Parathyroid adenoma (tissue), 2 donors: ENCODE results near the gene RSPH9.
A peak's percentile ranks its signal among the peaks of the same experiment; 100 is the strongest.

Source experiments
- H2AFZ ChIP-seq: fragments of 300-600 bp; sonication (generic); one replicate; pipeline ENCODE4 v1.7.0; 2017; ENCODE audit warnings: antibody characterized with exemption, mild to moderate bottlenecking
- H3K27ac ChIP-seq: fragments of 300-600 bp; sonication (generic); one replicate; pipeline ENCODE4 v1.7.0; 2017
- H3K27me3 ChIP-seq: fragments of 300-600 bp; sonication (generic); one replicate; pipeline ENCODE4 v1.7.0; 2017; ENCODE audit warnings: low read length; ENCODE audit not compliant: control insufficient read depth, insufficient read depth
- H3K36me3 ChIP-seq: fragments of 300-600 bp; sonication (generic); one replicate; pipeline ENCODE4 v1.7.0; 2017; ENCODE audit warnings: low read length; ENCODE audit not compliant: control insufficient read depth, insufficient read depth
- H3K4me1 ChIP-seq: fragments of 300-600 bp; sonication (generic); one replicate; pipeline ENCODE4 v1.7.0; 2017; ENCODE audit warnings: control low read depth
- H3K4me2 ChIP-seq: fragments of 300-600 bp; sonication (generic); one replicate; pipeline ENCODE4 v1.7.0; 2017; ENCODE audit warnings: low read length
- H3K4me3 ChIP-seq: fragments of 300-600 bp; sonication (generic); one replicate; pipeline ENCODE4 v1.7.0; 2017; ENCODE audit warnings: low read depth, low read length
- H3K79me2 ChIP-seq: fragments of 300-600 bp; sonication (generic); one replicate; pipeline ENCODE4 v1.7.0; 2017; ENCODE audit warnings: control low read depth
- H3K9ac ChIP-seq: fragments of 300-600 bp; sonication (generic); one replicate; pipeline ENCODE4 v1.7.0; 2017; ENCODE audit warnings: mild to moderate bottlenecking
- H3K9me3 ChIP-seq: fragments of 300-600 bp; sonication (generic); one replicate; pipeline ENCODE4 v1.7.0; 2017; ENCODE audit warnings: low read length; ENCODE audit not compliant: control insufficient read depth
- CTCF ChIP-seq: fragments of 300-600 bp; sonication (generic); IDR thresholded peaks from one replicate; pipeline ENCODE4 v1.7.0; 2017; ENCODE audit warnings: antibody characterized with exemption, mild to moderate bottlenecking
- donor health status: primary hyperparathyroidism.

Gene RSPH9

GRCh38 chr6:43703512-43704429, 58.9 kb downstream of the RSPH9 start:
- peaks cover 24% of the 10 kb centered on the region for H3K4me1 ChIP-seq
- H3K27me3 ChIP-seq, result no peaks in the 10 kb centered on the region
- no peaks in the 10 kb centered on the region for H3K9me3 ChIP-seq
- H3K9ac ChIP-seq, result no peak overlapping the region
- H3K79me2 ChIP-seq, result no peaks in the 10 kb centered on the region
- peak overlapping the region; percentile 82 for H3K27ac ChIP-seq
- H2AFZ ChIP-seq, result peak overlapping the region; percentile 83
- no peak overlapping the region for H3K4me3 ChIP-seq
- H3K36me3 ChIP-seq, result no peaks in the 10 kb centered on the region
- TF ChIP-seq CTCF, result no peak
- H3K4me2 ChIP-seq, result no peak overlapping the region

- H3K4me1 ChIP-seq, result peaks cover 21% of the 10 kb centered on the region
- no peak for TF ChIP-seq CTCF
- H3K4me2 ChIP-seq, result no peak overlapping the region
- H3K9ac ChIP-seq, result no peak overlapping the region
- H3K79me2 ChIP-seq, result no peaks in the 10 kb centered on the region
- H3K27ac ChIP-seq, result no peak overlapping the region
- no peaks in the 10 kb centered on the region for H3K9me3 ChIP-seq
- no peaks in the 10 kb centered on the region for H3K27me3 ChIP-seq
- no peaks in the 10 kb centered on the region for H3K36me3 ChIP-seq
- no peak overlapping the region for H3K4me3 ChIP-seq
- H2AFZ ChIP-seq, result no peak overlapping the region
Measured at GRCh38 chr6:43705996-43706395, 61.2 kb downstream of the RSPH9 start.

- TF ChIP-seq CTCF, result no peak
- Histone ChIP-seq H3K9me3 (no peaks in the 10 kb centered on the region), H3K27me3 (no peaks in the 10 kb centered on the region), H3K9ac (no peak overlapping the region), H3K4me2 (no peak overlapping the region), H3K27ac (no peak overlapping the region), H3K79me2 (no peaks in the 10 kb centered on the region), H3K4me3 (no peak overlapping the region), H3K4me1 (peaks cover 21% of the 10 kb centered on the region), H2AFZ (no peak overlapping the region), H3K36me3 (no peaks in the 10 kb centered on the region)
Measured at GRCh38 chr6:43706788-43707187, 62.0 kb downstream of the RSPH9 start.

- no peak overlapping the region for H3K9ac ChIP-seq
- H3K4me2 ChIP-seq, result no peak overlapping the region
- H3K4me1 ChIP-seq, result peaks cover 17% of the 10 kb centered on the region
- H3K9me3 ChIP-seq, result no peaks in the 10 kb centered on the region
- H3K4me3 ChIP-seq, result no peak overlapping the region
- no peaks in the 10 kb centered on the region for H3K36me3 ChIP-seq
- no peaks in the 10 kb centered on the region for H3K79me2 ChIP-seq
- H2AFZ ChIP-seq, result no peak overlapping the region
- no peaks in the 10 kb centered on the region for H3K27me3 ChIP-seq
- H3K27ac ChIP-seq, result no peak overlapping the region
- no peak for TF ChIP-seq CTCF
Measured at GRCh38 chr6:43707269-43707668, 62.4 kb downstream of the RSPH9 start.

- Histone ChIP-seq H3K9ac (no peak overlapping the region), H3K9me3 (no peaks in the 10 kb centered on the region), H3K4me2 (no peak overlapping the region), H2AFZ (no peak overlapping the region), H3K27ac (no peak overlapping the region), H3K36me3 (no peaks in the 10 kb centered on the region), H3K27me3 (no peaks in the 10 kb centered on the region), H3K4me1 (peaks cover 12% of the 10 kb centered on the region), H3K79me2 (no peaks in the 10 kb centered on the region), H3K4me3 (no peak overlapping the region)
- no peak for TF ChIP-seq CTCF
Measured at GRCh38 chr6:43707767-43708166, 62.9 kb downstream of the RSPH9 start.
